ENCODE results near the gene PARVA.

PARVA gene

GRCh38 chr11:12556788-12557384 lies 179.5 kb downstream of the PARVA start:
- no peak for DNase-seq (ENCODE audit: low read depth)

- DNase-seq (ENCODE audit: low read depth) = no peak
Observed at GRCh38 chr11:12559011-12559410, 181.6 kb downstream of the PARVA start.

- DNase-seq (ENCODE audit: low read depth) = no peak
Observed at GRCh38 chr11:12560362-12560761, 183.0 kb downstream of the PARVA start.

- no peak for DNase-seq (ENCODE audit: low read depth)
Observed at GRCh38 chr11:12560861-12561260, 183.5 kb downstream of the PARVA start.

- no peak for DNase-seq (ENCODE audit: low read depth)
Observed at GRCh38 chr11:12564012-12564411, 186.6 kb downstream of the PARVA start.

GRCh38 chr11:12565406-12565805 lies 188.0 kb downstream of the PARVA start:
- no peak for DNase-seq (ENCODE audit: low read depth)

- no peak for DNase-seq (ENCODE audit: low read depth)
Observed at GRCh38 chr11:12567746-12568460, 190.5 kb downstream of the PARVA start.

- DNase-seq (ENCODE audit: low read depth) = no peak
Observed at GRCh38 chr11:12569499-12570425, 192.4 kb downstream of the PARVA start.

- DNase-seq (ENCODE audit: low read depth) = no peak
Observed at GRCh38 chr11:12573707-12574485, 196.5 kb downstream of the PARVA start.

- no peak for DNase-seq (ENCODE audit: low read depth)
Observed at GRCh38 chr11:12577725-12578644, 200.6 kb downstream of the PARVA start.

- no peak for DNase-seq (ENCODE audit: low read depth)
Observed at GRCh38 chr11:12581416-12581815, 204.0 kb downstream of the PARVA start.

- no peak for DNase-seq (ENCODE audit: low read depth)
Observed at GRCh38 chr11:12581923-12582322, 204.6 kb downstream of the PARVA start.

Measured in activated T-cell treated with anti-CD3 and anti-CD28 coated beads for 48 hours (primary cell).